HG03103 (cell line): ENCODE data around the gene VAMP1.
"Not testable (repeated sequence)": the region's sequence is repeated elsewhere in the genome, so short reads cannot be mapped to it uniquely, and the experiment has no call there.

ENCODE experiments used
- ATAC-seq: cut with Tn5 transposase; IDR thresholded peaks from one replicate; pipeline ENCODE4 v1.9.1; 2021; ENCODE audit warnings: low read depth; ENCODE audit not compliant: unreplicated experiment

Gene VAMP1

DNA sequence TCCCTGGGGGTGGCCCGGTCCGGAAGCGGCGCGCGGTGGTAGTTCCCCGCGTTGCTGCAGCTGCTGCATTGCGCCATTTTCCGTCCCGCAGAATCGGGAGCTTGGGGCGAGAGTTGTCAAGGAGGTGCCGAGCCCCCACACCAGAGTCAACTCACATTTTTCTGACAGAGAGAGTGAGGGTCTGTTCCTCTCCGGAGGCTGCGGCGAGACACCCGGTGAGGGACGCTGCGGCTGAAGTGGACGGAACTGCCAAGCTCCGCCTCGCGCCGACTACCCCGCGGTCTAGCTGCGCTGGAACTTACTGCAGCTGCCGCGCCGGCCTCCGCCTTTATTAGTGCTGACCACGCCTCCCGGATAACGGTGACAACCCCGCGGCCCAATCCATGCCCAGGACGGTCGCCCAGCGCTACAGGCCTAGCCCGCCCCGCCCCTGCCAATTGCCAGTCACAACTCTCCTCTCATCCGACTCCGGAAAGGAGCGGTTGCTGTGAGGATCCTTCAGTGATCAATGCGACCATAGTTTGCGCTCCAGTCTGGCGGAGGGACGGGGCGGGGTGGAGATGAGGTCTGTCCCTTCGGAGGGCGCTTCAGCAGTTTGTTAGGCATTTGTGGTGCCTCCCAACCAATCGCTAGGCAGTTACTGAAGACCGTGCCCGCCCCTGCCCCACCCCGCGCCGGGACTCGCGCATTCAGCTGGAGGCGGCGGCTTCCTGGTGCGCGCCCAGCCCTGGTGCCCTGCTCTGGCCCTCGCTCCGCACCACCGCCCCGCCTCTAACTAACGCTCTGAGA, at the start of gene VAMP1:
TSS of gene VAMP1 (minus strand) at position 303 of the 789 bp plus-strand sequence. CDS start at position 157, 146 bp downstream.
- ATAC-seq = peak; percentile 79

- no peak for ATAC-seq
Measured at GRCh38 chr12:6520186-6520585, 49.7 kb upstream of the VAMP1 start.

DNA sequence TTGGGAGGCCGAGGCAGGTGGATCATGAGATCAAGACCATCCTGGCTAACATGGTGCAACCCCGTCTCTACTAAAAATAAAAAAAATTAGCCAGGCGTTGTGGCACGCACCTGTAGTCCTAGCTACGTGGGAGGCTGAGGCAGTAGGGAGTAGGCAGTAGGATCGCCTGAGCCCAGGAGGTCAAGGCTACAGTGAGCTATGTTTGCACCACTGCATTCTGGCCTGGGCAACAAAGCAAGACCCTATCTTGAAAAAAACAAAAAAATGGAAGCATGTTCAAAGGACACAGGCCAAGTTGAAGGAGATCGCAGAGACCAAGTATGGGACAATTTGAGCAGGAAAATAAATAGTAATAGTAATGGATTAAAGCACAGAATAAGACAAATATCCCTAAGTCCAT, 37.6 kb upstream of the VAMP1 start:
- no peak for ATAC-seq

GRCh38 chr12:6507102-6507998, 36.9 kb upstream of the VAMP1 start:
- ATAC-seq = no peak

DNA sequence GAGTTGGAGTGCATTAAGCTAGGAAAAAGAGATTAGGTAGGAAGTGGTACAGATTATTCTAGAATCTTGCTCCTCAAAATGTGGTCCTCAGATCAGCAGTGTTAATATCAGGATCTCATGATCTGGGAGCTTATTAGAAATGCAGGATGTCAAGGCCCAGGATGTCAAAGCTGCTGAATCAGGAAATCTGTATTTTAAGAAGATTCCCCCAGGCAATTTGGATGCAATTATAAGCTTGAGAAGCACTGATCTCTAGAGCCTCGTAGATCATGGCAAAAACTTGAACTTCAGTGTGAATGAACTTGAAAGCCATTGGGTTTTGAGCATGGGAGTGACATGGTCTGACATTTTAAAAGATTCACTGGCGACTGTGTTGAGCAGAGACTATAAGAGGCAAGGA, 30.0 kb upstream of the VAMP1 start:
- no peak for ATAC-seq

DNA sequence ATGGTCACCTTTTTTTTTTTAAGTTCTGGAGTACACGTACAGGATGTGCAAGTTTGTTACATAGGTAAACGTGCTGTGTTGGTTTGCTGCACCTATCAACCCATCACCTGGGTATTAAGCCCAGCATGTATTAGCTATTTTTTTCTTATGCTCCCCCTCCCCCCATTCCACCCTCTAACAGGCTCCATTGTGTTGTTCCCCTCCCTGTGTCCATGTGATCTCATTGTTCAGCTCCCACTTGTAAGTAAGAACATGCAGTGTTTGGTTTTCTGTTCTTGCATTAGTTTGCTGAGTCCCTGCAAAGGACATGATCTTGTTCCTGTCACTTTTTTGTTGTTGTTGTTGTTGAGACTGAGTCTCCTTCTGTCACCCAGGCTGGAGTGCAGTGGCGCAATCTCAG, 26.8 kb upstream of the VAMP1 start:
- not testable (repeated sequence) for ATAC-seq

GRCh38 chr12:6494968-6495367, 24.5 kb upstream of the VAMP1 start:
- ATAC-seq = no peak

- ATAC-seq = peak; percentile 21
Measured at GRCh38 chr12:6494258-6494743, 23.8 kb upstream of the VAMP1 start.

DNA sequence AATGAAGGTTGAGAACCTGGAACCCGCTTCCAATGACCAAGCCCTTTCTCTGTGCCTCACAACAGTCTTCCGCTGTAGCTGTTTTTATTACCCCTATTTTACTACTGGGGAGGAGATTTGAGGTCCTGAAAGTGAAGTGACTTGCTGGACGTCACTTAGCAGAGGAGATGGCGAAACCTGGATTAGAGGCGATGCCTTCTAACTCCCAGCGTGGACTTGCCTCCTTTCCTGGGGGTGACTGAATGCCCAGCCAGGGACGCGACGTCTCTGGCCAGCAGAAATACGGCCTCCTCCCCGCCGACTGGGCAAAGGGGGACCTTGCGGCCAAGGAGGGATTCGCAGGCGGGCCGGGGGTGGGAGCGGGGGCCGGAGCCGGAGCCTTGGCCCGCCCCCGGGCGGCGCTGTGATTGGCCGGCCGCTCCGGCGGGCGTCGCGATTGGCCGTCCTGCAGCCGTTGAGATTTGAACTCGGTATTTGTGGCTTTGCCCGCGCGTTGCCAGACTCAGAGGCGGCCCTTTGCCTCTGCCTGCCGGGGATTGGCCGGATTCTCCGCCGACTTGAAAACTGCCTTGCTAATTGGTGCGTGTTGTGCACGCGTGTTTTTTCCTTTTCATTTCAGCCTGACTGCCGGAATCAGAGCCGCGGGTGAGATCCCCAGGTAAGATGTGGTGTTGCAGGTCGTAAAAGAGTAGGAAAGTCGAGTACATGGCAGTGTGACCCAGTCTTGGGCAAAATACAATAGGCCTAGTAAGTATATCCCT, 23.2 kb upstream of the VAMP1 start, which contains the start of gene NCAPD2:
TSS of gene NCAPD2 (plus strand) at position 606 of the 761 bp plus-strand sequence. CDS start 997 bp downstream, outside the sequence.
- peak; percentile 70 for ATAC-seq

- ATAC-seq = peak; percentile 50
Measured at GRCh38 chr12:6492838-6493496, 22.5 kb upstream of the VAMP1 start, which contains the start of gene MRPL51. MRPL51 (minus strand) TSS chr12:6493262; CDS start chr12:6493136, 126 bp downstream.

DNA sequence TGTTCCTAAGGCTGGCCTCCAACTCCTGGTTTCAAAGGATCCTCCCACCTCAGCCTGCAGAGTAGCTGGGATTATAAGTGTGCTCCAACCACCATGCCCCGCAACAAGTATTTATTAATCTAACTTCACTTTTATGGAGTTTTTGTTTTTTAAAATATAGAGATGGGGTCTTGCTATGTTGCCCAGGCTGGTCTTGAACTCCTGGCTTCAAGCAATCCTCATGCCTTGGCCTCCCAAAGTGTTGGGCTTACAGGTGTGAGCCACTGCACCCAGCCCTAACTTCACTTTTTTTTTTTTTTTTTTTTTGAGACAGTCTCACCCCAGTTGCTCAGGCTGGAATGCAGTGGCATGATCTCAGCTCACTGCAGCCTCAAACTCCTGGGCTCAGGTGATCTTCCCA, 20.2 kb upstream of the VAMP1 start:
- ATAC-seq = not testable (repeated sequence)

DNA sequence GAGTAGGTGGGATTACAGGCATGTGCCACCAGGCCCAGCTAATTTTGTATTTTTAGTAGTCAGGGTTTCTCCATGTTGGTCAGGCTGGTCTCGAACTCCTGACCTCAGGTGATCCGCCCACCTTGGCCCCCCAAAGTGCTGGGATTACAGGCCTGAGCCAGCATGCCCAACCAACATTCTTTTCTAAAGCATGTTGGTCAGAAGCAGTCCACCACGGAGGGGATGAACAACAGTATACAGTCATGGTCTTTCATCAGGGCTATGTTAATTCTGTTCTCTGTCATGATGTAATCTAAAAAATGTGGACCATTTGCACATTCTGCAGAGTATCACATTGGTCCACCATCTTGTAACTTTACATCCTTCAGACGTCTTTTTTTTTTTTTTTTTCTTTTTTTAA, 19.0 kb upstream of the VAMP1 start:
- no peak for ATAC-seq

DNA sequence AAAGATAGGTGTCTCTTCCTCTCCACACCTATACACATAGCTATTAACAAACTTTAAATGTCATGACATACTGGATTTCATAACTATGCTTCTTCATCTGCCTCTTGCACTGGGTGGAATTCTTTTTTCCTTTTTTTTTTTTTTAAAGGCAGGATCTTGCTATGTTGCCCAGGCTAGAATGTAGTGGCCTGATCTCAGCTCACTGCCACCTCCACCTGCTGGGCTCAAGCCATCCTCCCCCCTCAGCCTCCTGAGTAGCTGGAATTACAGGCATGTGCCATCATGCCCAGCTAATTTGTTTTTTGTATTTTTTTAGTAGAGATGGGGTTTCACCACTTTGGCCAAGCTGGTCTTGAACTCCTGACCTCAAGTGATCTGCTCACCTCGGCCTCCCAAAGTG, 17.8 kb upstream of the VAMP1 start:
- ATAC-seq = no peak

DNA sequence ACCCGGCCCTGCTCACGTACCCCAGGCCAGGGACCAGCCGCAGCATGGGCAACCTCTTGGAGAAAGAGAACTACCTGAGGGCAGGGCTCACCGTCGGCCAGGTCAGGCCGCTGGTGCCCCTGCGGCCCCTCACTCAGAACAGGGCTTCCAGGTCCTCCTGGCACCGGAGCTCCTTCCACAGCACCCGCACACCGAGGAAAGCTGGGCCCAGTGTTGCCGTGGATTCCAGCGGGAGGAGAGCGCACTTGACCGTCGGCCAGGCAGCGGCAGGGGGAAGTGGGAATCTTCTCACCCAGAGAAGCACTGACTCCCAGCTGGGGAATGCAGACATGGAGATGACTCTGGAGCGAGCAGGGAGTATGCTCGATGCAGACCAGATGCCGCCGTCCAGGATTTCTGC, 7.9 kb upstream of the VAMP1 start:
- no peak for ATAC-seq

- ATAC-seq = not testable (repeated sequence)
Measured at GRCh38 chr12:6477601-6478377, 7.3 kb upstream of the VAMP1 start.

GRCh38 chr12:6476489-6476888, 6.0 kb upstream of the VAMP1 start:
- ATAC-seq = no peak

GRCh38 chr12:6475233-6475975, 4.9 kb upstream of the VAMP1 start:
- not testable (repeated sequence) for ATAC-seq

DNA sequence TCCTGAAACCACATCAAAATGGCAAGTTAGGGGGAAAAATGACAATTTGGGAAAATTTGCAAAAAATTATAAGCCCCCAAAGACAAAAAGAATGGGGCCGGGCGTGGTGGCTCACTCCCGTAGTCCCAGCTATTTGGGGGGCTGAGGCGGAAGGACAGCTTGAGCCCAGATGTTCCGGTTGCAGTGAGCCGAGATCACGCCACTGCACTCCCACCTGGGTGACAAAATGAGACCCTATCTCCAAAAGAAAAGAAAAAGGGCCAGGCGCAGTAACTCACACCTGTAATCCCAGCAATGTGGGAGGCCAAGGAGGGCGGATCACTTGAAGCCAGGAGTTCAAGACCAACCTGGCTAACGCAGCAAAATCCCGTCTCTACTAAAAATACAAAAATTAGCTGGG, 2.0 kb upstream of the VAMP1 start:
- no peak for ATAC-seq
